ENCODE data around the gene GPRC5A. TPM values are rescaled to one million over a fixed set of nuclear protein-coding genes. Genes with fewer than 3 reads are reported as not detected.

GPRC5A gene
- total and polyA plus RNA-seq, 2 donors (not counting 3 experiments of a cell fraction or from before 2014, with no cell fraction given), result 22.7 to 86.4 TPM

DNA sequence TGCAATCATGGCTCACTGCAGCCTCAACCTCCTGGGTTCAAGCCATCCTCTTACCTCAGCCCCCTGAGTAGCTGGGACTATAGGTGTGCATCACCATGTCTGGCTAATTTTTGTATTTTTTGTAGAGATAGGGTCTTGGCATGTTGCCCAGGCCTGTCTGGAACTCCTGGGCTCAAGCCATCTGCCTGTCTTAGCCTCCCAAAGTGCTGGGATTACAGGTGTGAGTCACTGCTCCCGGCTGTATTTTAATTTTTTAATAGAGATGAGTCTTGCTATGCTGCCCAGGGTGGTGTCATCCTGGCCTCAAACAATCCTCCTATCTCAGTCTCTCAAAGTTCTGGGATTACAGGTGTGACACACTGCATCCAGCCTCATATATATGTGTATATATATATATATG lies 31.7 kb upstream of the GPRC5A start:
- ChIA-PET CTCF (interaction anchor here (0.6 kb wide), 1 partner anchor 112 kb away, joined by 3 read pairs; no protein-coding TSS in a partner anchor), POLR2A (no interaction called here)
- no peaks in the 10 kb centered on the region for H3K79me2 ChIP-seq (ENCODE audit: control insufficient read depth, insufficient read depth, low read length)
- dilution Hi-C loops (cut with MboI; ENCODE audit: extremely low pct_ligation_motif_present, low sequenced_read_pairs) (no loop called here), intact Hi-C loops (cut with micrococcal nuclease) (no loop called here)
- H3K36me3 ChIP-seq (ENCODE audit: control insufficient read depth in 2 of 2, extremely low read depth in 1 of 2, insufficient read depth in 2 of 2, low read length in 2 of 2), result no peaks in the 10 kb centered on the region
- BruUV-seq (replicated peaks), result no TSS peak
- FAIRE-seq (no peak), DNase-seq (ENCODE audit: low read depth, low spot score) (no peak)
- H3K27me3 ChIP-seq (ENCODE audit: control insufficient read depth in 2 of 2, insufficient read depth in 2 of 2, low read length in 2 of 2), result no peaks in the 10 kb centered on the region
- H3K4me3 ChIP-seq (replicated peaks in 1 of 3; ENCODE audit: insufficient read depth in 1 of 3, low read depth in 1 of 3, low read length in 3 of 3), result no peak overlapping the region
- no peaks in the 10 kb centered on the region for H3K9me1 ChIP-seq (replicated peaks; ENCODE audit: control insufficient read depth, extremely low read depth, insufficient read depth, low read length)
- H3K4me1 ChIP-seq (ENCODE audit: control insufficient read depth, extremely low read depth, insufficient read depth, low read length), result no peaks in the 10 kb centered on the region
- no peak overlapping the region for H2AFZ ChIP-seq (ENCODE audit: low read depth, low read length)
- H4K20me1 ChIP-seq (replicated peaks; ENCODE audit: control insufficient read depth, extremely low read depth, insufficient read depth, low read length), result no peaks in the 10 kb centered on the region
- no peak overlapping the region for H3K27ac ChIP-seq (ENCODE audit: insufficient read depth, low read depth, low read length)
- TF ChIP-seq EZH2 (IDR thresholded peaks at IDR 0.05; ENCODE audit: borderline replicate concordance, low read depth, low read length, severe bottlenecking), result no peak
- no peak for TF ChIP-seq GATA2 (IDR thresholded peaks at IDR 0.05; ENCODE audit: insufficient read depth, insufficient read length, low read depth, low read length)
- no peak for TF ChIP-seq MYC (IDR thresholded peaks at IDR 0.05; ENCODE audit: low read depth, low read length)
- no peak for TF ChIP-seq POLR2AphosphoS5 (IDR thresholded peaks at IDR 0.05; ENCODE audit: insufficient read depth, low read depth, low read length)
- TF ChIP-seq FOS (IDR thresholded peaks at IDR 0.05; ENCODE audit: borderline replicate concordance, insufficient read depth, low read length), result no peak
- TF ChIP-seq JUN (IDR thresholded peaks at IDR 0.05; ENCODE audit: borderline replicate concordance, insufficient read depth, insufficient read length, low read depth), result no peak
- TF ChIP-seq, protein P1, sequence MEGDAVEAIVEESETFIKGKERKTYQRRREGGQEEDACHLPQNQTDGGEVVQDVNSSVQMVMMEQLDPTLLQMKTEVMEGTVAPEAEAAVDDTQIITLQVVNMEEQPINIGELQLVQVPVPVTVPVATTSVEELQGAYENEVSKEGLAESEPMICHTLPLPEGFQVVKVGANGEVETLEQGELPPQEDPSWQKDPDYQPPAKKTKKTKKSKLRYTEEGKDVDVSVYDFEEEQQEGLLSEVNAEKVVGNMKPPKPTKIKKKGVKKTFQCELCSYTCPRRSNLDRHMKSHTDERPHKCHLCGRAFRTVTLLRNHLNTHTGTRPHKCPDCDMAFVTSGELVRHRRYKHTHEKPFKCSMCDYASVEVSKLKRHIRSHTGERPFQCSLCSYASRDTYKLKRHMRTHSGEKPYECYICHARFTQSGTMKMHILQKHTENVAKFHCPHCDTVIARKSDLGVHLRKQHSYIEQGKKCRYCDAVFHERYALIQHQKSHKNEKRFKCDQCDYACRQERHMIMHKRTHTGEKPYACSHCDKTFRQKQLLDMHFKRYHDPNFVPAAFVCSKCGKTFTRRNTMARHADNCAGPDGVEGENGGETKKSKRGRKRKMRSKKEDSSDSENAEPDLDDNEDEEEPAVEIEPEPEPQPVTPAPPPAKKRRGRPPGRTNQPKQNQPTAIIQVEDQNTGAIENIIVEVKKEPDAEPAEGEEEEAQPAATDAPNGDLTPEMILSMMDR (IDR thresholded peaks at IDR 0.05; ENCODE audit: extremely low read depth in 1 of 2, insufficient read depth in 1 of 2, low read depth in 1 of 2, low read length in 2 of 2), result no peak
- no peak for TF ChIP-seq POLR2A (IDR thresholded peaks at IDR 0.05; ENCODE audit: low read depth, low read length)
- TF ChIP-seq, protein P2, sequence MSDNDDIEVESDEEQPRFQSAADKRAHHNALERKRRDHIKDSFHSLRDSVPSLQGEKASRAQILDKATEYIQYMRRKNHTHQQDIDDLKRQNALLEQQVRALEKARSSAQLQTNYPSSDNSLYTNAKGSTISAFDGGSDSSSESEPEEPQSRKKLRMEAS (IDR thresholded peaks at IDR 0.05; ENCODE audit: insufficient read depth, insufficient read length), result no peak
- no peak overlapping the region for H3K4me2 ChIP-seq (ENCODE audit: insufficient read depth, low read length)
- H3K9me3 ChIP-seq (replicated peaks; ENCODE audit: control insufficient read depth, insufficient read depth, low read length), result no peaks in the 10 kb centered on the region
- H3K9ac ChIP-seq (replicated peaks; ENCODE audit: extremely low read depth, insufficient read depth, low read length), result no peak overlapping the region
